HepG2 (cell line): ENCODE measurements around the gene GRM4.
"Not testable (repeated sequence)": the region's sequence is repeated elsewhere in the genome, so short reads cannot be mapped to it uniquely, and the experiment has no call there.

ENCODE experiments used
- CHCHD3 ChIP-seq: sonication (generic); formaldehyde crosslinking; IDR thresholded peaks from 2 replicates; pipeline ENCODE4 v1.8.0; 2022; ENCODE audit warnings: mild to moderate bottlenecking, missing genetic modification reagents, moderate library complexity
- CHD4 ChIP-seq: fragments of 200-600 bp; sonication (generic); IDR thresholded peaks from 2 replicates; pipeline ENCODE4 v1.7.0; 2017; ENCODE audit warnings: mild to moderate bottlenecking, low read length, borderline replicate concordance
- ERF ChIP-seq: IDR thresholded peaks from 2 replicates; pipeline ENCODE4 v1.6.1; 2018; ENCODE audit warnings: missing biosample characterization, missing genetic modification reagents
- FOXA1 ChIP-seq, 2 experiments: fragments of 450-650 bp in 1 of 2; sonication (generic) in 1 of 2; formaldehyde crosslinking in 1 of 2; IDR thresholded peaks; 2 replicates each; pipeline versions ENCODE4 v1.4.0 to v1.6.1; 2016 to 2020; ENCODE audit warnings: missing genetic modification reagents in 1 of 2
- GPN1 ChIP-seq: sonication (generic); formaldehyde crosslinking; IDR thresholded peaks from 2 replicates; pipeline ENCODE4 v1.5.1; 2020; ENCODE audit warnings: missing genetic modification reagents, borderline replicate concordance
- KAT2B ChIP-seq: fragments of 150-350 bp; IDR thresholded peaks from 2 replicates; pipeline ENCODE4 v1.6.1; 2014; ENCODE audit warnings: low read depth, low read length, borderline replicate concordance
- KLF6 ChIP-seq: IDR thresholded peaks from 2 replicates; pipeline ENCODE4 v1.8.0; 2016; ENCODE audit warnings: missing biosample characterization, missing genetic modification reagents
- POLR2A ChIP-seq, 2 experiments: IDR thresholded peaks; 2 replicates each; pipeline ENCODE4 v1.6.1; 2011; ENCODE audit warnings: low read depth in 2 of 2, low read length in 2 of 2, mild to moderate bottlenecking in 1 of 2, moderate library complexity in 1 of 2; ENCODE audit not compliant: insufficient read depth in 1 of 2
- YY1 ChIP-seq: IDR thresholded peaks from 2 replicates; pipeline ENCODE4 v1.6.1; 2011; ENCODE audit warnings: low read length, low read depth, moderate library complexity, mild to moderate bottlenecking; ENCODE audit not compliant: insufficient read depth, insufficient replicate concordance
- TF ChIP-seq, protein P1 (sequence below): sonication (generic); formaldehyde crosslinking; IDR thresholded peaks from 2 replicates; pipeline ENCODE4 v1.4.0; 2020; ENCODE audit warnings: low read depth, mild to moderate bottlenecking, missing genetic modification reagents
- TF ChIP-seq, protein P2 (sequence below): sonication (generic); formaldehyde crosslinking; IDR thresholded peaks from 2 replicates; pipeline ENCODE4 v1.4.0; 2020; ENCODE audit warnings: missing genetic modification reagents
- TF ChIP-seq, protein P3 (sequence below): sonication (generic); formaldehyde crosslinking; IDR thresholded peaks from 2 replicates; pipeline ENCODE4 v1.5.0; 2020; ENCODE audit warnings: mild to moderate bottlenecking, missing genetic modification reagents, moderate library complexity
- TF ChIP-seq, protein P4 (sequence below): sonication (generic); formaldehyde crosslinking; IDR thresholded peaks from 2 replicates; pipeline ENCODE4 v1.4.0; 2020; ENCODE audit warnings: missing genetic modification reagents

DNA sequence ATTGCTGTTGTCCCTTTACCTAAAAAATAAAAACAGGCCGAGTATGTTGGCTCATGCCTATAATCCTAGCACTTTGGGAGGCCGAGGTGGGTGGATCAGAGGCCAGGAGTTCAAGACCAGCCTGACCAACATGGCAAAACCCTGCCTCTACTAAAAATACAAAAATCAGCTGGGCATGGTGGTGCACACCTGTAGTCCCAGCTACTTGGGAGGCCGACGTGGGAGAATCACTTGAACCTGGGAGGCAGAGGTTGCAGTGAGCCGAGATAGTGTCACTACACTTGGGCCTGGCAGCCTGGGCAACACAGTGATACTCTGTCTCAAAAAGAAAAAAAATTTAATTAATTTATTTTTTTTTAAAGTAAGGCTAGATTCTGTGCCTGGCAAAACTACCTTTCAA is 38.8 kb upstream of the GRM4 start:
- not testable (repeated sequence) for TF ChIP-seq POLR2A (IDR thresholded peaks at IDR 0.05; ENCODE audit: insufficient read depth in 1 of 2, low read depth in 2 of 2, low read length in 2 of 2); KLF6; GPN1 (CRISPR knock-in tag); CHCHD3 (CRISPR knock-in tag); FOXA1 (IDR thresholded peaks at IDR 0.05); FOXA1 (CRISPR knock-in tag; IDR thresholded peaks at IDR 0.05); CHD4; KAT2B; ERF (CRISPR knock-in tag); YY1
- TF ChIP-seq, protein P1, sequence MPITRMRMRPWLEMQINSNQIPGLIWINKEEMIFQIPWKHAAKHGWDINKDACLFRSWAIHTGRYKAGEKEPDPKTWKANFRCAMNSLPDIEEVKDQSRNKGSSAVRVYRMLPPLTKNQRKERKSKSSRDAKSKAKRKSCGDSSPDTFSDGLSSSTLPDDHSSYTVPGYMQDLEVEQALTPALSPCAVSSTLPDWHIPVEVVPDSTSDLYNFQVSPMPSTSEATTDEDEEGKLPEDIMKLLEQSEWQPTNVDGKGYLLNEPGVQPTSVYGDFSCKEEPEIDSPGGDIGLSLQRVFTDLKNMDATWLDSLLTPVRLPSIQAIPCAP = not testable (repeated sequence)
- TF ChIP-seq, protein P2, sequence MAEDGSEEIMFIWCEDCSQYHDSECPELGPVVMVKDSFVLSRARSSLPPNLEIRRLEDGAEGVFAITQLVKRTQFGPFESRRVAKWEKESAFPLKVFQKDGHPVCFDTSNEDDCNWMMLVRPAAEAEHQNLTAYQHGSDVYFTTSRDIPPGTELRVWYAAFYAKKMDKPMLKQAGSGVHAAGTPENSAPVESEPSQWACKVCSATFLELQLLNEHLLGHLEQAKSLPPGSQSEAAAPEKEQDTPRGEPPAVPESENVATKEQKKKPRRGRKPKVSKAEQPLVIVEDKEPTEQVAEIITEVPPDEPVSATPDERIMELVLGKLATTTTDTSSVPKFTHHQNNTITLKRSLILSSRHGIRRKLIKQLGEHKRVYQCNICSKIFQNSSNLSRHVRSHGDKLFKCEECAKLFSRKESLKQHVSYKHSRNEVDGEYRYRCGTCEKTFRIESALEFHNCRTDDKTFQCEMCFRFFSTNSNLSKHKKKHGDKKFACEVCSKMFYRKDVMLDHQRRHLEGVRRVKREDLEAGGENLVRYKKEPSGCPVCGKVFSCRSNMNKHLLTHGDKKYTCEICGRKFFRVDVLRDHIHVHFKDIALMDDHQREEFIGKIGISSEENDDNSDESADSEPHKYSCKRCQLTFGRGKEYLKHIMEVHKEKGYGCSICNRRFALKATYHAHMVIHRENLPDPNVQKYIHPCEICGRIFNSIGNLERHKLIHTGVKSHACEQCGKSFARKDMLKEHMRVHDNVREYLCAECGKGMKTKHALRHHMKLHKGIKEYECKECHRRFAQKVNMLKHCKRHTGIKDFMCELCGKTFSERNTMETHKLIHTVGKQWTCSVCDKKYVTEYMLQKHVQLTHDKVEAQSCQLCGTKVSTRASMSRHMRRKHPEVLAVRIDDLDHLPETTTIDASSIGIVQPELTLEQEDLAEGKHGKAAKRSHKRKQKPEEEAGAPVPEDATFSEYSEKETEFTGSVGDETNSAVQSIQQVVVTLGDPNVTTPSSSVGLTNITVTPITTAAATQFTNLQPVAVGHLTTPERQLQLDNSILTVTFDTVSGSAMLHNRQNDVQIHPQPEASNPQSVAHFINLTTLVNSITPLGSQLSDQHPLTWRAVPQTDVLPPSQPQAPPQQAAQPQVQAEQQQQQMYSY (CRISPR knock-in tag) = not testable (repeated sequence)
- TF ChIP-seq, protein P3, sequence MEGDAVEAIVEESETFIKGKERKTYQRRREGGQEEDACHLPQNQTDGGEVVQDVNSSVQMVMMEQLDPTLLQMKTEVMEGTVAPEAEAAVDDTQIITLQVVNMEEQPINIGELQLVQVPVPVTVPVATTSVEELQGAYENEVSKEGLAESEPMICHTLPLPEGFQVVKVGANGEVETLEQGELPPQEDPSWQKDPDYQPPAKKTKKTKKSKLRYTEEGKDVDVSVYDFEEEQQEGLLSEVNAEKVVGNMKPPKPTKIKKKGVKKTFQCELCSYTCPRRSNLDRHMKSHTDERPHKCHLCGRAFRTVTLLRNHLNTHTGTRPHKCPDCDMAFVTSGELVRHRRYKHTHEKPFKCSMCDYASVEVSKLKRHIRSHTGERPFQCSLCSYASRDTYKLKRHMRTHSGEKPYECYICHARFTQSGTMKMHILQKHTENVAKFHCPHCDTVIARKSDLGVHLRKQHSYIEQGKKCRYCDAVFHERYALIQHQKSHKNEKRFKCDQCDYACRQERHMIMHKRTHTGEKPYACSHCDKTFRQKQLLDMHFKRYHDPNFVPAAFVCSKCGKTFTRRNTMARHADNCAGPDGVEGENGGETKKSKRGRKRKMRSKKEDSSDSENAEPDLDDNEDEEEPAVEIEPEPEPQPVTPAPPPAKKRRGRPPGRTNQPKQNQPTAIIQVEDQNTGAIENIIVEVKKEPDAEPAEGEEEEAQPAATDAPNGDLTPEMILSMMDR (CRISPR knock-in tag) = not testable (repeated sequence)
- TF ChIP-seq, protein P4, sequence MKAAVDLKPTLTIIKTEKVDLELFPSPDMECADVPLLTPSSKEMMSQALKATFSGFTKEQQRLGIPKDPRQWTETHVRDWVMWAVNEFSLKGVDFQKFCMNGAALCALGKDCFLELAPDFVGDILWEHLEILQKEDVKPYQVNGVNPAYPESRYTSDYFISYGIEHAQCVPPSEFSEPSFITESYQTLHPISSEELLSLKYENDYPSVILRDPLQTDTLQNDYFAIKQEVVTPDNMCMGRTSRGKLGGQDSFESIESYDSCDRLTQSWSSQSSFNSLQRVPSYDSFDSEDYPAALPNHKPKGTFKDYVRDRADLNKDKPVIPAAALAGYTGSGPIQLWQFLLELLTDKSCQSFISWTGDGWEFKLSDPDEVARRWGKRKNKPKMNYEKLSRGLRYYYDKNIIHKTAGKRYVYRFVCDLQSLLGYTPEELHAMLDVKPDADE (CRISPR knock-in tag) = not testable (repeated sequence)
